Measurements from ENCODE around the gene MAEA. TPM values are rescaled to one million over a fixed set of nuclear protein-coding genes. Genes with fewer than 3 reads are reported as not detected.

MAEA gene
- polyA plus RNA-seq, 1 experiment = 94.4 TPM

DNA sequence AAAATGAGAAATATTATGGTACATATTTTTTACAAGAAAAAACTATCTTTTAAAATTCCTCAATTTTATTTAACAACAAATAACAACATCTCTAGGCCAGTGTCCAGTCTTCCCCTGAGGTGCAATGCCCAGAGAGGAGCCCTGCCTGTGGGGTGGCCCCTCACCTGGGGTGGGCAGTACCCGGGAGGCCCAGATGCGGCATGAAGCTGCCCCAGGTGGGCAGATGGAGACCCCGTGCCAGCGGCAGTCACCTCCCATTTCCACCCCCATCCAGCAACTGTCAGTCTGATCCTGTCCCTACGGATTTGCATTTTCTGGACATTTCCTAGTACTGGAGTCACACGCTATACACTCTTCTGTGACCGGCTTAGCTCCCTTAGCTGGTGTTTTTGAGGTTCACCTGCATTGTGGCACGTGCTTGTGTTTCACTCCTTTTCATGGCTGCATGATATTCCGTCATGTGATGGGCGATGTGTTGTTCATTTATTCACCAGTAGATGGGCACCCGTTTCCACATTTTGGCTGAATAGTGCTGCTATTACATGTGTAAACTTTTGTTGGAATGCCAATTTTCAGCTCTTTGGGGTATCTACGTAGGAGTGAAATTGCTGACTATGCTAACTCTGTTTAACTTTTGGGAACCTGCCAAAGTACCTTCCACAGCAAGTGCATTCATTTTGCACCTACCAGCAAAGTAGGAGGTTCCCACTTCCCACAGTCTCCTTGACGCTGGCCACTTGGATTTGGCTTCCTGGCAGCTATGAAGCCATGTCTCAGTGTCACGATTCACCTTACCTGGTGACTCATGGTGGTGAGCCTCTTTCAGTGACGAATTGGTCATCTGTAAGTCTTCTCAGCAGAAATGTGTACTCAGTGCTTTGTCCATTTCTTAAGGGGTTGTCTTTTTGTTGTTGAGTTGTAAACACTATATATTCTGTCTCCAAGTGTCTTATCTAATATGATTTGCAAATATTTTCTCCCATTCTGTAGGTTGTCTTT, 11.7 kb upstream of the MAEA start:
- Histone ChIP-seq H3K27me3 (ENCODE audit: control insufficient read depth, insufficient read depth, low read length) (peaks cover 2% of the 10 kb centered on the region; the same call in 1 of the 2 replicates), H3K36me3 (ENCODE audit: control insufficient read depth, insufficient read depth, low read length) (no peaks in the 10 kb centered on the region), H3K4me3 (ENCODE audit: low read depth, low read length) (no peak overlapping the region)
- DNase-seq (ENCODE audit: low read depth) = no peak
- CTCF ChIA-PET = interaction anchor here (1.0 to 2.9 kb wide), 3 partner anchors 9 to 70 kb away, joined by 3 to 21 read pairs (median 5); no protein-coding TSS in a partner anchor
- no peak for TF ChIP-seq CTCF (IDR thresholded peaks at IDR 0.05; ENCODE audit: insufficient read depth, low read depth, low read length)
- POLR2A ChIA-PET = no interaction called here

DNA sequence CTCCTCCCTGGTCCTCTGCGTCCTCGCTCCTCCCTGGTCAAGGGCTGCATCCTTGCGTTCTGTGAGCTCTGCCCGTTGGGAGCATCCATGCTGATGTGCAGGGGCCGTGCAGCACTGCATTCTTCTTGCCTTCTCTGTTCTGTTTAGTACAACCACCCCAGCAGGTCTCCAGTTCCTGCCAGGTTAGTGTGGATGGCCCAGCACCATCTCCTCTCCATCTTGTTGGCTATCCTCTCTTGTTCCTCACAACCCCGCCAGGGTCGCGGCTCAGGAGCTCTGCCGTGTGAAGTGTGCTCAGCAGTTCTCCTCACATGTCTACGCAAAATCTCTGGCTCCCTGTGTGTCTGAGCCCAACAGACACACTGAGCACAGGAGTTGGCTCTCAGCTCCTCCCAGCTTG, 10.4 kb upstream of the MAEA start:
- POLR2A ChIA-PET = no interaction called here
- Histone ChIP-seq H3K27me3 (ENCODE audit: control insufficient read depth, insufficient read depth, low read length) (peaks cover 2% of the 10 kb centered on the region; the same call in 1 of the 2 replicates), H3K4me3 (ENCODE audit: low read depth, low read length) (no peak overlapping the region), H3K36me3 (ENCODE audit: control insufficient read depth, insufficient read depth, low read length) (no peaks in the 10 kb centered on the region)
- CTCF ChIA-PET = interaction anchor here (2.9 kb wide), 1 partner anchor 11 kb away, joined by 21 read pairs; no protein-coding TSS in a partner anchor
- no peak for DNase-seq (ENCODE audit: low read depth)
- no peak for TF ChIP-seq CTCF (IDR thresholded peaks at IDR 0.05; ENCODE audit: insufficient read depth, low read depth, low read length)

DNA sequence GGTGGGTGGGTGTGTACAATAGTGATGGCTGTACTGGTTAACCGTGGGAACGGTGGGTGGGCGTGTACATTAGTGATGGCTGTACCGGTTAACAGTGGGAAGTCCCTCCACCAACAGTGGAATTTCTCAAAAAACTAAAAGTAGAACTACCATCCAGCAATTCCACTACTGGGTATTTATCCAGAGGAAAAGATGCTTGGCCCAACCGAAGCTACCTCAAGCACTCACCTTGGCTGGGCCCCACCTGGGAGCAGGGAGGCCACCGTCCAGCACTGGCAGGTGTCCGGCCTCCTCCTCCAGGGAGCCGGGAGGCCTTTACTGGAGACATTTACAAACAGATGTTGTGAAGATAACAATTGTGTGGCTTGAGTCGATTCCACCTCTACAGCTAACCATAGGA, 6.0 kb upstream of the MAEA start:
- DNase-seq (ENCODE audit: low read depth) = no peak
- ChIA-PET CTCF (interaction anchor here (1.2 to 3.1 kb wide), 2 partner anchors 16 kb away, joined by 3 to 17 read pairs; no protein-coding TSS in a partner anchor), POLR2A (no interaction called here)
- H3K4me3 ChIP-seq (ENCODE audit: low read depth, low read length) = no peak overlapping the region
- H3K27me3 ChIP-seq (ENCODE audit: control insufficient read depth, insufficient read depth, low read length) = peaks cover 2% of the 10 kb centered on the region; the same call in 1 of the 2 replicates
- no peak for TF ChIP-seq CTCF (IDR thresholded peaks at IDR 0.05; ENCODE audit: insufficient read depth, low read depth, low read length)
- no peaks in the 10 kb centered on the region for H3K36me3 ChIP-seq (ENCODE audit: control insufficient read depth, insufficient read depth, low read length)

GRCh38 chr4:1285151-1285789, 4.4 kb upstream of the MAEA start:
- TF ChIP-seq CTCF (IDR thresholded peaks at IDR 0.05; ENCODE audit: insufficient read depth, low read depth, low read length) = no peak
- no peak for DNase-seq (ENCODE audit: low read depth)

More at GRCh38 chr4:1285151-1285789, 4.4 kb upstream of the MAEA start:
- ChIA-PET CTCF (interaction anchor here (0.5 to 3.1 kb wide), 5 partner anchors 18 to 154 kb away, joined by 3 to 17 read pairs (median 4); no protein-coding TSS in a partner anchor), POLR2A (no interaction called here)
- peaks cover 2% of the 10 kb centered on the region; the same call in 1 of the 2 replicates for H3K27me3 ChIP-seq (ENCODE audit: control insufficient read depth, insufficient read depth, low read length)
- no peaks in the 10 kb centered on the region for H3K36me3 ChIP-seq (ENCODE audit: control insufficient read depth, insufficient read depth, low read length)
- no peak overlapping the region for H3K4me3 ChIP-seq (ENCODE audit: low read depth, low read length)

Measured in BJ (cell line).